Activated CD8-positive, alpha-beta memory T cell treated with anti-CD3 and anti-CD28 coated beads for 24 hours (primary cell): ENCODE data around the gene CTTN.
"Not testable (repeated sequence)": the region's sequence is repeated elsewhere in the genome, so short reads cannot be mapped to it uniquely, and the experiment has no call there.

ENCODE experiments used
- DNase-seq: peaks from one replicate; pipeline ENCODE4 v3.0.0-alpha.2; 2020

Gene CTTN

DNA sequence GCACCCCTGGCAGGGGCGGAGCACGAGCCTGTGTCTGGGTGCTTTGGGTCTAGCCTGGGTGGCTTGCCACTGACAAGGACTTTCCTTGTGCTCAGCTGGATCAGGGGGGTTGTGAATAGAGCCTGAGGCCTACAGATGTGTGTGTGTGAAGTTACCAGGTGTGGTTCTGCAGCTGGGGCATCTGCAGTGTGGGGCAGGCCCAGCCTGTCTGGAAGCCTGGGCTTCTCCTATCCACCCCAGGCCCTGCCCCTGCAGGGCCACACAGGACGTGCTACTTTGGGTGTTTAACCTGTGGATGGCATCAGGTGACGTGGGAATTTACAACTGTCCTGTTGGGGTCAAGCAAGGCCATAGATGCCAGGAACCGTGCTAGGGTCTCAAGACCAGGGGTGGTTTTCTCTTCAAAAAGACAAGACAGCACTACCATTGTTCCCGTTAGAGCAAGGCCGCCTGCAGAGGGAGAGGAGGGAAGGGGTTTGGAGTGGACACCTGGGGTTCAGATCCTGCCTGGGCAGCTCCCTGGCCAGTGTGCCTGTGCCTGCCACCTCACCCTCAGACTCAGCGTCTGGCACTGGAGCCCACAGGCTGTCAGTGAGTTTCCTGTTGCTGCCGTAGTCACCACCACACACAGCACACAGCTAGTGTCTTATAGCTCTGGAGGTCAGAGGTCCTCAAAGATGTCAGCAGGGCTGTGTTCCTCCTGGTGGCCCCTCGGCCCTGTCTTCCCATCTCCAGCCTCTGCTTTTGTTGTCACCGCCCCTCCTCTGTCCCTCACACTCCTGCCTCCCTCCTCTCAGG, 31.6 kb downstream of the CTTN start:
- no peak for DNase-seq

- no peak for DNase-seq
Observed at GRCh38 chr11:70430671-70431574, 32.6 kb downstream of the CTTN start.

GRCh38 chr11:70431611-70432010, 33.3 kb downstream of the CTTN start:
- no peak for DNase-seq

DNA sequence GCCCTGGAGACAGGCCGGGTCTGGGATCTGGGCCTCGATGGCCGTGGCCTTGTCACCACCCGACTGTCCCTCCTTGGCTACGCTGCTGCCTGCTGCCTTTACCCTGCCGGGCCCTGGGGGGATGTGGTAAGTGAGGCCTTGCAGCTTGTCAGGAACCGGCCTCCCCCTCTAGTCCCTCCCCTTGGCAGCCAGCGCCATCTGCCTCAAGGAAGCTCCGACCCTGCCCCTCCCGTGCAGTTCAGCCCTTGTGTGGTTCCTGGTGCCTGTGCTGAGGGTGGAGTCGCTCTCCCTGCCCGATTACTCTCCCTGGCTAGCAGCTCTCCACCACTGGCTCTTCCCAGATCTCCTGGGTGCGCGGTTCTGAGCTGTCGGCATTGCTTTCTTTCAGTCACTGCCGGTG, 33.7 kb downstream of the CTTN start:
- DNase-seq: no peak

DNA sequence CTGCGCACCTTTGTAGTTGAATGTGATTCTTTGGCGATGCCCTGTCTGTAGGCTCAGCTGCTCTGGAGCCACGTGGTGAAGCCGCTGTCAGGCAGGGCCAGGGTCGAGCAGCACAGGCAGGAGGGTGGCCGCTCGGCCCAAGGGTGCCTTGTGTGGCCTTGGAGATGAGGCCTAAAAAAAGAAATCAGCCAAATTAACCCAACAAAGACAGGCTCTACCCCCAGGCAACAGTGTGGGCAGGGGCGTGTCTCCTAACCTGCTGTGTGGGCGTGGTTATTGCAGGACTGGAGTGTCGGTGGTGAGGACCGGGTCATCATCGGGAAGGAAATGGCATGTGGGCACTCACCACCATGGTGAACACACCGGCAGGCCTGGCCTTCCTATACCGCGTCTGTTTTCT, 34.3 kb downstream of the CTTN start:
- no peak for DNase-seq

DNA sequence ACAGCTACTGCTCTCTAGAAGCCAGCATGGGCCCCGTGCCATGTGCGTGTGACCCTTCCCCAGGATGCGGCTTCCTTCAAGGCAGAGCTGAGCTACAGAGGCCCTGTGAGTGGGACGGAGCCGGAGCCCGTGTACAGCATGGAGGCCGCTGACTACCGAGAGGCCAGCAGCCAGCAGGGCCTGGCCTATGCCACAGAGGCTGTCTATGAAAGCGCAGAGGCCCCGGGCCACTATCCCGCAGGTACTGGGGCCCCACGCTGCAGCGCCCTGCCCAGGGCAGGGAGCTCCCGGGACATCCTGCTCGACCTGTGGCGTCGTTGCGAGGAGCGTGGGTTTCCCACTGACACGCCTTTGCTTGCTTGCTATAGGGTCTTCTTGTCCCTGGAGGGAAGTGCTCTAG, 34.7 kb downstream of the CTTN start:
- DNase-seq: no peak

DNA sequence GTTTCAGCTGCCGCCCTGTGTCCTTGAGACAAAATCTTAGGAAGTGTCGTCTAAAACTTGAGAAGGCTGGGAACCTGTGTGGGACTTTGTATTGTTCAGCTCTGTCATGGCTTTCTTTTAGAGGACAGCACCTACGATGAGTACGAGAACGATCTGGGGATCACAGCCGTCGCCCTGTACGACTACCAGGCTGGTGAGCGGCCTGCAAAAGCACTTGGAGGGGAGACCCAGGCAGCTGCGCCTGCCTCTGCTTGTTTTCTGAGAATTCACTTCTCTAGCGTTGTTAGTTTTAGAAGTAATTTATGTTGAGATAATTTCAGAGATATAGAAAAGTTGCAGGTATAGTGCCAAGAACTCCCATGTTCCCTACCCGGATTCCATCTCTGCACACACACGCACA, 35.2 kb downstream of the CTTN start:
- DNase-seq: no peak

- DNase-seq: no peak
Observed at GRCh38 chr11:70433966-70434812, 35.9 kb downstream of the CTTN start.

GRCh38 chr11:70434813-70435278, 36.5 kb downstream of the CTTN start:
- DNase-seq: no peak

DNA sequence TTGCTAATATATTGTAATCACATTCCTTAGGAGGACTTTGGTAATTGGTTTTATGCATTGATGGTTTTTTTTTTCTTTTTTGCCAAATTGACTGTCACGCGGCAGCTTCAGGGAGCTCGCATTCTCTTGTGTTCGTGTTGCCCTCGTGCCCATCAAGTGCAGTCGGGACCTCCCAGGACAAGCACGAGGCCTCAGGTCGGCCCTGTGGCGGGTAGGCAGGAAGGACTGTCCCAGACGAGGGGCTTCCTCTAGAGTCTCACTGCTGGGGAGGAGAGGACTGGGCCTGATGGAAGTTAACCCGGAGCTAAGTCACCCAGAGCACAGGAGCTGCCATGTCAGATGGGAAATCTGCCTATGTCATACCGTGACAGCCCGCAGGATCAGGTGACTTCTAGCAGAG, 37.0 kb downstream of the CTTN start:
- no peak for DNase-seq

DNA sequence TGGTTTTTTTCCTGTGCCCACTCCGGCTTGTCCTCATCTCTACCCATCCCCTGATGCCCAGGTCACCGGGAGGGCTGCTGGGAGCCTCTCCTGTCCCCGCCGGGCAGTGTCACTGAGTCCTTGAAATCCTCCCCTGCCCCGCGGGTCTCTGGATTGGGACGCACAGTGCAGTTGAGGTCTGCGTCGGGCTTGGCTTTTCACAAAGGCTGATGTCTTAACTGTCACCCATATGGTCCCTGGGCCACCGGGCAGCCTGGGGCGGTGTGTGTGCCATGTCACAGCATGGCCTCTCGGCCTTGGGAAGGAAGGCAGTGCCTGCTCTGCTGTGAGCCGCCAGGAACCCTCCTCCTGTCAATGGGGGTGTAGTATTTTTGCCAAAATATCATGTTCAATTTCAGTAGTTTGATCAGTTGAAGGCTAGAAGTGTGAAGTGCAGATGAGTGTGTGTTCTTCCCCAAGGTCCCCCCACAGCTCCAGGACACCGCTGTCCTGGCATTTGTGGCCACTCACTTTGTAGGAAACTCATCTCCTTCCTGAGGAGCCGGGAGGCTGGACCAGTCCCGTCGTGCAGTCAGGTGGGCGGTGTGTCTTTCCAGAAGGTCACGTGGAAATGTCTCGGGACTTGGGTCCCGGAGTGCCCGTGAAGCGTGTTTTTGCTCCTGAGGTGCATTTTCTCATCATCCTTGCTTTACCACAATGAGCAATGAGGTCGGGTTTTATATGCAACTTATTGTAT, 37.6 kb downstream of the CTTN start:
- no peak for DNase-seq

GRCh38 chr11:70436501-70436860, 38.2 kb downstream of the CTTN start:
- DNase-seq: no peak

DNA sequence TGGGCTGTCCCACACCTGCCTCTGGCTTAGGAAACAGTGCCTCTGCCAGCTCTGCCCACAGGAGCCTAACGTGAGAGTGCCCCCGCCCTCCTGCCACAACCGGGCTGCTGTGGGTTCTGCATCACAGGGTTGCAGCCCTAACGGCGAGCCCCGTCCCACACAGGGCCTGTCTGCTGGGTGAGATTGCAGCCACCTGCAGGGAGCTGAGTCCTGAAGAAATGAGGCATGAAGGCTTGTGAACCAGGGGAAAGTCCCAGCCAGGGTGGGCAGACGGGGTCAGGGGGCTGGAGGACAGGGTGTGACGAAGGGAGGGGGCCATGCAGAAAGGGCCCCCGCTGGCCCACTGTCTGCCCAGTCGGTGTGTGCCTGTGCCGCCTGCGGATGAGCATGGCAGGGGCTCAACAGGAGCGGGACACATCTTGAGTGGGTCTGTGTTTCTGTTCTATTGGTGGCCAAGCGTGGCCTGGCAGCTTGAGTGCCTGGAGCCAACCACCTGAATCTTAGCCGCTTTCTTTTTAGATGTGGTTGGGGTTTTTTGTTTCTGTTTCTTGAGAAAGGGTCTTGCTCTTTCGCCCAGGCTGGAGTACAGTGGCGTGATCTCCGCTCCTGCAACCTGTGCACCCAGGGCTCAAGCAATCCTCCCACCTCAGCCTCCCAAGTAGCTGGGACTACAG, 38.9 kb downstream of the CTTN start:
- no peak for DNase-seq

GRCh38 chr11:70440206-70440605, 41.9 kb downstream of the CTTN start:
- no peak for DNase-seq

DNA sequence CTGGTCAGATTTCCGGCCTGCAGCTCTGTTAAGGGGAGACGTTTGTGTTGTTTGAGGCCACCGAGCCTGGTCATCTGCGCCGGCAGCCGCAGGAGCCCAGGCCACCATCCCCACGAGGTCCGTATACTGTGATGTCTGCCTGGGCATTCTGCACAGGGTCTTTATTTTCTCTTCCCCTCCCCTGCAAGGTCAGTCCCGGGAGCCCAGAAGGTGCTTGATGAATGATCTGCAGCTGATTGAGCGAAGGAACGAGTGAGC, 45.4 kb downstream of the CTTN start:
- no peak for DNase-seq

GRCh38 chr11:70445091-70445490, 46.8 kb downstream of the CTTN start:
- no peak for DNase-seq

GRCh38 chr11:70445605-70446004, 47.3 kb downstream of the CTTN start:
- no peak for DNase-seq

DNA sequence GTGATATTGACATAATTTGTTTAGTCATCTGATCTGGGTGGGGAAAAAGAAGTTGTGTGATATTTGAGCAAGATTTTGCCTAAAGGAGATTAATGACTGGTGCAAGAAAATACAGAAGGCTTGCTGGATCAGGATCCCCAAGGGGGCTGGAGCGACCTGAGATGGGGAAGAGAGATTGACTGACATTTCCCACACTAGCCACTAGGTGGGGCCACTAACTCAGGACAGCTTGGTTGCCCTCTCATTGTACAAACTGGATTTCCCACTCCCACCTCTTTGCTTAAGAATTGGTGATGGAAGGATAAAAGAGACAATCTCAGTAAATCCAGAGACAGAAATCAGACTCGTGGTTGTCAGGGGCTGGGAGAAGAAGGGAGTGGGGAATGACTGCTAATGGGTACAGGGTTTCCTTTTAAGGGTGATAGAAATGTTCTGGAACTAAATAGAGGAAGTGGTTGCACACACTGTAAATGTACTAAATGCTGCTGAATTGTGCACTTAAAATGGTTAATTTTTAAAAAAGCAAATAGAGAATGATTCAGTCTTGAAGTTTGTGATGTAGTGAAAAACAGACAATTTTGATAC, 50.7 kb downstream of the CTTN start:
- DNase-seq: no peak

GRCh38 chr11:70454197-70454767, 56.0 kb downstream of the CTTN start:
- DNase-seq: no peak

GRCh38 chr11:70454811-70455210, 56.5 kb downstream of the CTTN start:
- not testable (repeated sequence) for DNase-seq

DNA sequence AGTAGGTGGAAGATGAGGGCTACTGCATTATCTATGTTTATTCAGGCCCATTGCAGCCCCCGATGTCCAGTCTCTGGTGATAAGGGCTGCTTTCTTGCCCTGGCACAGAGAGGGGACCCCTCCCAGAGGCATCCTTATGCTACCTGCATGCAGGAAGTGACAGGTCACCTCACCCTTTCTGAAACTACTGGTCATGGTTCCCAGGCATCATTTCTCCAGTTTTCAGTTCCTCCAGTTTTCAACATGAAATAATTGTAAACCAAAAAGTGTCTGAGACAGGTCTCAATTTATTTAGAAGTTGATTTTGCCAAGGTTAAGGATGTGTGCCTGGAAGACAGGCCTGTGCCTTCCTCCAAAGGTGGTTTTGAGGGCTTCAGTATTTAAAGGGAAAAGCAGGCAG, 57.0 kb downstream of the CTTN start:
- DNase-seq: no peak
